Middle frontal gyrus (tissue), 1 donor: ENCODE results near the gene CSTF1.
"Not testable (repeated sequence)": the region's sequence is repeated elsewhere in the genome, so short reads cannot be mapped to it uniquely, and the experiment has no call there.

ENCODE experiments used
- DNase-seq: peaks from one replicate; pipeline ENCODE4 v3.0.0-alpha.2; 2015; ENCODE audit warnings: low spot score; ENCODE audit errors: extremely low spot score

CSTF1 gene

GRCh38 chr20:56368351-56369134 is 23.9 kb upstream of the CSTF1 start:
- DNase-seq, result no peak

GRCh38 chr20:56369179-56369578 is 23.3 kb upstream of the CSTF1 start:
- DNase-seq, result no peak

GRCh38 chr20:56371977-56372376 is 20.5 kb upstream of the CSTF1 start:
- DNase-seq, result no peak

GRCh38 chr20:56372850-56373249 is 19.6 kb upstream of the CSTF1 start:
- DNase-seq, result no peak

- no peak for DNase-seq
Observed at GRCh38 chr20:56373942-56374341, 18.5 kb upstream of the CSTF1 start.

- DNase-seq, result no peak
Observed at GRCh38 chr20:56376331-56376730, 16.1 kb upstream of the CSTF1 start.

GRCh38 chr20:56378386-56378785 is 14.1 kb upstream of the CSTF1 start:
- no peak for DNase-seq

GRCh38 chr20:56380375-56380774 is 12.1 kb upstream of the CSTF1 start:
- DNase-seq, result no peak

GRCh38 chr20:56381501-56381900 is 10.9 kb upstream of the CSTF1 start:
- no peak for DNase-seq

GRCh38 chr20:56382696-56383095 is 9.7 kb upstream of the CSTF1 start:
- no peak for DNase-seq

GRCh38 chr20:56383334-56383733 is 9.1 kb upstream of the CSTF1 start:
- DNase-seq, result no peak

GRCh38 chr20:56385130-56385529 is 7.3 kb upstream of the CSTF1 start:
- DNase-seq, result no peak

GRCh38 chr20:56386219-56386618 is 6.2 kb upstream of the CSTF1 start:
- no peak for DNase-seq

GRCh38 chr20:56388882-56389281 is 3.6 kb upstream of the CSTF1 start:
- no peak for DNase-seq

GRCh38 chr20:56389807-56390206 is 2.6 kb upstream of the CSTF1 start:
- no peak for DNase-seq

GRCh38 chr20:56390396-56390795 is 2.0 kb upstream of the CSTF1 start:
- DNase-seq, result not testable (repeated sequence)

GRCh38 chr20:56391037-56391436 is 1.4 kb upstream of the CSTF1 start:
- DNase-seq, result no peak

- no peak for DNase-seq
Observed at GRCh38 chr20:56391596-56392131, 781 bp upstream of the CSTF1 start.

GRCh38 chr20:56392881-56393482 is 537 bp downstream of the CSTF1 start:
- DNase-seq, result no peak

GRCh38 chr20:56393653-56394052 is 1.2 kb downstream of the CSTF1 start:
- DNase-seq, result no peak

GRCh38 chr20:56395166-56395565 is 2.7 kb downstream of the CSTF1 start:
- DNase-seq, result no peak

GRCh38 chr20:56400001-56400640 is 7.7 kb downstream of the CSTF1 start:
- DNase-seq, result peak; percentile 48
